Large intestine (tissue), 3 donors: ENCODE data around the gene CDC14A. TPM values are rescaled to one million over a fixed set of nuclear protein-coding genes. Genes with fewer than 3 reads are reported as not detected.

Experiments used
- DNase-seq, 2 donors: peaks; one replicate each; pipeline versions ENCODE4 v3.0.0 to v3.0.0-alpha.2; 2013
- H3K27ac ChIP-seq: one replicate; pipeline ENCODE4 v1.5.1; 2013; ENCODE audit warnings: low read length
- H3K27me3 ChIP-seq: 2 replicates; pipeline ENCODE4 v1.6.1; 2013; ENCODE audit warnings: low read length; ENCODE audit not compliant: control insufficient read depth, insufficient read depth
- H3K36me3 ChIP-seq: 2 replicates; pipeline ENCODE4 v1.6.1; 2013; ENCODE audit warnings: low read length; ENCODE audit not compliant: control insufficient read depth, insufficient read depth
- H3K4me1 ChIP-seq: one replicate; pipeline ENCODE4 v1.6.1; 2013; ENCODE audit warnings: low read length; ENCODE audit not compliant: control insufficient read depth, insufficient read depth
- H3K4me3 ChIP-seq: one replicate; pipeline ENCODE4 v1.5.1; 2013; ENCODE audit warnings: low read length
- H3K9me3 ChIP-seq: one replicate; pipeline ENCODE4 v1.6.1; 2013; ENCODE audit warnings: mild to moderate bottlenecking, low read depth, low read length, moderate library complexity; ENCODE audit not compliant: control insufficient read depth
- WGBS: methylation state at CpG from one replicate; pipeline ENCODE4 v1.1.5; 2013; ENCODE audit warnings: low lambda C conversion rate; ENCODE audit not compliant: insufficient coverage; 5-methylcytosine and 5-hydroxymethylcytosine counted together
- polyA plus RNA-seq: library from polyadenylated mRNA; unstranded; fragments of 120-200 nt; gene quantifications from one replicate; pipeline ENCODE4 v1.2.1, GENCODE V29; 2013

The CDC14A gene
- polyA plus RNA-seq, 1 donor: 15.7 TPM

DNA sequence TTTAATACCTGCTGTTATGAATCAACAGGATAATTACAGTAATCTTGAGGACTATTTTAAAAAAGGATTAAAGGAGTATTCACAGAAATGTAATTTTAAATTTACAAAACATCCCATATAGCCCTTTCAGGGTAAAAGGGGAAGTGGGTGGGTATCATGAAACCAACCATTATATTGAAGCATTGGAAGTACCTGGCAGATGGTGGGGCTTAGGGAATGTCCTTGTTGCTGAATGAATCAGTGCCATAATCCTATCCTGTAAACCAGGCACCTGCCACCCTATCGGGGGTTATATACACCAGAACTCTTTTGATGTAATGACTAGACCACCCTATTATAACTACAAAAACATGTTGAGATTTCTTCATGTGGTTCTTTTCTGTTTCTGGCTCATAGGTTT is 30.4 kb downstream of the CDC14A start:
- Histone ChIP-seq H3K9me3 (no peaks in the 10 kb centered on the region), H3K4me3 (no peak overlapping the region), H3K27me3 (no peaks in the 10 kb centered on the region), H3K4me1 (no peaks in the 10 kb centered on the region), H3K36me3 (peaks cover 1% of the 10 kb centered on the region), H3K27ac (no peak overlapping the region)
- DNase-seq: no peak
- no CpG with 5 or more reads among the region's 1 CpG for WGBS

- Histone ChIP-seq H3K4me3 (no peak overlapping the region), H3K27ac (no peak overlapping the region), H3K27me3 (no peaks in the 10 kb centered on the region), H3K9me3 (no peaks in the 10 kb centered on the region), H3K36me3 (no peaks in the 10 kb centered on the region), H3K4me1 (no peaks in the 10 kb centered on the region)
- peak in 1 of 2 donors; percentile 41 for DNase-seq
Observed at GRCh38 chr1:100383743-100384405, 31.6 kb downstream of the CDC14A start.

DNA sequence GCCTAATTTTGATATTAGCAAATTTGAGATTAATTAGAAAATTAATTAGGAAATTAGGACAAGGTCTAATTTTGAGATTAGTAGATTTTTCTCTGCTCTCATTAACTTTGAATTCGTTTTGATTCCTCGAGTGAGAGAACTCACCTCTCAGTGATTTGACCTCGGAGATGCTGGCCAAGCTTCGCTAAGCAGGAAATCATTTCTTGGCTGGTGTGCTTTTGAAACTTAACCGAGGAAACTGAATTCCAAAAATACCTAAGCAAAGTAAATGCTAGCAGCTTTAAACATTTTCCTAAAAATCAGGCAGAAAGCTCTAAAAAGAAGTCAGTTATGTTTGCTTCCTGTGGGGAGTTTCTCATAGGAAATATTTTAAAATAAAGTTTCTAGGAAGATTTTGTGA is 34.9 kb downstream of the CDC14A start:
- Histone ChIP-seq H3K27ac (no peak overlapping the region), H3K9me3 (no peaks in the 10 kb centered on the region), H3K4me1 (no peaks in the 10 kb centered on the region), H3K36me3 (peaks cover 5% of the 10 kb centered on the region), H3K27me3 (no peaks in the 10 kb centered on the region), H3K4me3 (no peak overlapping the region)
- DNase-seq: no peak
- no CpG with 5 or more reads among the region's 5 CpGs for WGBS

- no peak for DNase-seq
- no peak overlapping the region for H3K27ac ChIP-seq
- H3K9me3 ChIP-seq: no peaks in the 10 kb centered on the region
- no peak overlapping the region for H3K4me3 ChIP-seq
- peaks cover 5% of the 10 kb centered on the region for H3K36me3 ChIP-seq
- no peaks in the 10 kb centered on the region for H3K27me3 ChIP-seq
- H3K4me1 ChIP-seq: no peaks in the 10 kb centered on the region
- 71% methylated on average over 1 of the region's 4 CpGs for WGBS
Observed at GRCh38 chr1:100387657-100388350, 35.5 kb downstream of the CDC14A start.

- no CpG with 5 or more reads among the region's 2 CpGs for WGBS
- no peak overlapping the region for H3K4me3 ChIP-seq
- no peaks in the 10 kb centered on the region for H3K9me3 ChIP-seq
- H3K27me3 ChIP-seq: no peaks in the 10 kb centered on the region
- peaks cover 13% of the 10 kb centered on the region for H3K36me3 ChIP-seq
- H3K4me1 ChIP-seq: no peaks in the 10 kb centered on the region
- no peak for DNase-seq
- no peak overlapping the region for H3K27ac ChIP-seq
Observed at GRCh38 chr1:100390531-100390930, 38.2 kb downstream of the CDC14A start.

DNA sequence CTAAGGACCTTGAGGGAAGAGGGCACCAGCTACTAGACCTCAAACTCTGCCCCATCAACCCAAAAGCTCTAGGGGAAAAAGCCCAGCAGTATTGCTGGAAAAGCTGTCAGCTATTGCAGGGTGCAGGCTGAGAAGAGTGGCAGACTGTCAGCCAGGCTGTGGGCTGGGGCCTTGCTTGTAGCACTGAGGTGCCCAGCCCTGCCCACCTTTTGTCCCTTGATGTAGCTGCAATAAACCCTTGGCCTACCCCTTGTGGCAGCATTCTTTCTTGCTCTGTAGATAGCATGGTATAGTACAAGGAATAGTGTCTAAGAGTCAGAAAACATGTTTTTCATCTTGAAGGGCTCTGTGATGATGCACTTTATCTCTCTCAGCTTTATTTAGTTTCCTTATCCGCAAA is 39.4 kb downstream of the CDC14A start:
- H3K9me3 ChIP-seq: no peaks in the 10 kb centered on the region
- WGBS: no CpG with 5 or more reads among the region's 1 CpG
- H3K27me3 ChIP-seq: no peaks in the 10 kb centered on the region
- peaks cover 19% of the 10 kb centered on the region for H3K36me3 ChIP-seq
- H3K27ac ChIP-seq: no peak overlapping the region
- H3K4me1 ChIP-seq: no peaks in the 10 kb centered on the region
- no peak overlapping the region for H3K4me3 ChIP-seq
- no peak for DNase-seq

DNA sequence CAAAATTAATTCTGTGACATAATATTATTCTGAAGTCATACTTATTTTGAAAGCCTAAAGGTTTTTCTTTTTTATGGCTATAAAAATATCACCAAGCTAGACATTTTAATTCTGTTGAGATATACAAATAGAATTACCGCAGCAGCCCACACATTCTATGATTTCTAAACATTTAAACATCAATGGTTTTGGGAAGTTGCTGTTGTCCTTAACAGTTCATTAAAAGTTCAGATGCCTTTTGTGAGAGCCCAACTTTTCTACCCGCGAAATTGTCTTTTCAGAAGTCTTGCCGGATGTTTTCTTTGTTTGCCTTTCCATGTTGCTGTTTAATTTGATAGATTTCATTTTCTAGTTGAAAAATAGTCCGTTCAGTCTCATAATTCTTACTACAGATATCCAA is 40.5 kb downstream of the CDC14A start:
- no peaks in the 10 kb centered on the region for H3K4me1 ChIP-seq
- peaks cover 19% of the 10 kb centered on the region for H3K36me3 ChIP-seq
- H3K4me3 ChIP-seq: no peak overlapping the region
- no peak for DNase-seq
- no peaks in the 10 kb centered on the region for H3K27me3 ChIP-seq
- no peaks in the 10 kb centered on the region for H3K9me3 ChIP-seq
- no peak overlapping the region for H3K27ac ChIP-seq
- WGBS: 85% methylated on average over 5 of the region's 5 CpGs

DNA sequence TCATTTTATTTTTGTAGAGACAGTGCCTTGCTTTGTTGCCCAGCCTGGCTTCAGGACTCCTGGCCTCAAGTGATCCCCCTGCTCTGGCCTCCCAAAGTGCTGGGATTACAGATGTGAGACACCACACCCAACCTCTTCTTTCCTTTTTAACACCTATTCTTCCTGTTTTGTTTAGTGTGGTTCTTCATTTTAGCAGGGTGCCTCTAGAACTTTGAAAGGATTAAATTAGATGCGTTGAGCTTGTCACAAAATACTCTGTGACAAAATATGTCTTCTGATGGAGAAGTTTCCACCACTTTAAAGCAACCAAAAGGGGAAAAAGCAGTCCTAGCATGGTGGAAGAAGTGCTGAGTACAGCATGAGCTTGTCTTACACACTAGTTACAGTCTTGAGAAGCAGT is 42.0 kb downstream of the CDC14A start:
- Histone ChIP-seq H3K9me3 (no peaks in the 10 kb centered on the region), H3K4me3 (no peak overlapping the region), H3K27me3 (no peaks in the 10 kb centered on the region), H3K4me1 (no peaks in the 10 kb centered on the region), H3K36me3 (peaks cover 19% of the 10 kb centered on the region), H3K27ac (no peak overlapping the region)
- WGBS: no CpG with 5 or more reads among the region's 1 CpG
- no peak for DNase-seq

GRCh38 chr1:100395913-100396312 is 43.6 kb downstream of the CDC14A start:
- no peaks in the 10 kb centered on the region for H3K4me1 ChIP-seq
- no peaks in the 10 kb centered on the region for H3K27me3 ChIP-seq
- 100% methylated on average over 1 of the region's 5 CpGs for WGBS
- no peak for DNase-seq
- H3K27ac ChIP-seq: no peak overlapping the region
- no peaks in the 10 kb centered on the region for H3K9me3 ChIP-seq
- H3K4me3 ChIP-seq: no peak overlapping the region
- H3K36me3 ChIP-seq: peaks cover 19% of the 10 kb centered on the region

DNA sequence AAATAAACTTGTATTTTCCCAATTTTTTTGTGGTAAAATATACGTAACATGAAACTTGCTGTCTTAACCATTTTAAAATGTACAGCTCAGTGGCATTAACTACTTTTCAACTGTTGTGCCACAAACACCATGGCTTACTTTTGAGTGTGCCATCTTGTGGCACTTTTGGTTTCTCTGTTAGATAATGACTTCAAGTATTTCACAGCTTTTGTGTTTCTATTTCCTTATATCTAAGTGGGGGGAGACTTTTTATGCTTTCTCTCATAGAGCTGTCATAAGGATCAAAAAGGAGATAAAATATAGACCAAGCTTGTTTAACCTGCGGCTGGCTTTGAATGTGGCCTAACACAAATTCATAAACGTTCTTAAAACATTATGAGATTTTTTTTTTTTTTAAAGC is 44.3 kb downstream of the CDC14A start:
- WGBS: 95% methylated on average over 3 of the region's 3 CpGs
- H3K4me1 ChIP-seq: no peaks in the 10 kb centered on the region
- H3K4me3 ChIP-seq: no peak overlapping the region
- H3K36me3 ChIP-seq: peaks cover 14% of the 10 kb centered on the region
- H3K9me3 ChIP-seq: no peaks in the 10 kb centered on the region
- DNase-seq: no peak
- H3K27ac ChIP-seq: no peak overlapping the region
- H3K27me3 ChIP-seq: no peaks in the 10 kb centered on the region

- no peaks in the 10 kb centered on the region for H3K9me3 ChIP-seq
- DNase-seq: no peak
- H3K27ac ChIP-seq: no peak overlapping the region
- no peaks in the 10 kb centered on the region for H3K27me3 ChIP-seq
- H3K4me1 ChIP-seq: no peaks in the 10 kb centered on the region
- no peak overlapping the region for H3K4me3 ChIP-seq
- H3K36me3 ChIP-seq: peaks cover 14% of the 10 kb centered on the region
Observed at GRCh38 chr1:100397681-100398080, 45.4 kb downstream of the CDC14A start.
